ENCODE measurements around the gene PCSK7. TPM values are rescaled to one million over a fixed set of nuclear protein-coding genes. Genes with fewer than 3 reads are reported as not detected.

The PCSK7 gene
- total RNA-seq, 1 experiment from 2014 or later = 50.7 TPM

DNA sequence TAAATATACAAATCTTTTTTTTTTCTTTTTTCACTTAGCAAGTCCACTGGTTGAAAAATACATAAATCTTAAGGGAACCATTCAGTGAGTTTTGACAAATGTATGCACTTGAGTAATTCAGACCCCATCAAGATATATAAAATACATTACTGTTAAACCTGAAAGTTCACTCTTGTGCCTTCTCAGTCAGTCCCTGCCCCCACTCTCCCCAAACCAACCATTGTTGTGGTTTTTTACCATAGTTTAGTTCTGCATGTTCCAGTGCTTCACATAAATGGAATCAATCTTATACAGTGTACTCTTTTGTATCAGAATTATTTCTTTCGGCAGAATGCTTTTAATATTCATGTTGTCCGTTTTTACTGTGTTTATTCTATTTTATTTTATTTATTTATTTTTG is 26.7 kb upstream of the PCSK7 start:
- Histone ChIP-seq H3K27me3 (ENCODE audit: insufficient read depth, low read length) (no peaks in the 10 kb centered on the region), H3K23ac (ENCODE audit: insufficient read length, low read depth, low read length) (no peak overlapping the region), H3K9me3 (ENCODE audit: control insufficient read depth, low read depth, low read length) (no peaks in the 10 kb centered on the region), H3K18ac (ENCODE audit: insufficient read length, low read depth, low read length) (no peak overlapping the region), H4K20me1 (ENCODE audit: control insufficient read depth, insufficient read depth, insufficient read length) (no peaks in the 10 kb centered on the region), H3K79me2 (ENCODE audit: insufficient read depth, low read length) (no peaks in the 10 kb centered on the region), H2AFZ (ENCODE audit: low read length) (no peak overlapping the region), H3K23me2 (ENCODE audit: insufficient read length, low read depth, low read length, poor library complexity, severe bottlenecking) (no peaks in the 10 kb centered on the region), H3T11ph (ENCODE audit: low read length) (no peak overlapping the region), H3K9ac (ENCODE audit: extremely low read depth, insufficient read length, low read length) (no peak overlapping the region), H2BK5ac (ENCODE audit: insufficient read length, low read length) (no peak overlapping the region), H4K8ac (replicated peaks; ENCODE audit: insufficient read length, low read depth, low read length) (no peak overlapping the region), H3K56ac (ENCODE audit: insufficient read length, low read depth, low read length) (no peak overlapping the region), H3K79me1 (ENCODE audit: insufficient read depth, low read depth, low read length, poor library complexity, severe bottlenecking) (no peaks in the 10 kb centered on the region), H3K14ac (ENCODE audit: insufficient read depth, low read length) (no peak overlapping the region), H3K27ac (ENCODE audit: insufficient read length, low read depth, low read length) (no peak overlapping the region), H4K91ac (ENCODE audit: insufficient read length, low read depth, low read length) (no peak overlapping the region), H3K4ac (ENCODE audit: low read depth, low read length) (no peak overlapping the region), H2BK120ac (ENCODE audit: low read depth, low read length, poor library complexity, severe bottlenecking) (no peak overlapping the region), H4K5ac (ENCODE audit: insufficient read length, low read depth, low read length) (no peak overlapping the region), H2AK5ac (ENCODE audit: insufficient read length, low read length) (no peak overlapping the region), H2BK20ac (ENCODE audit: low read depth, low read length, poor library complexity, severe bottlenecking) (no peak overlapping the region), H2BK15ac (ENCODE audit: low read depth, low read length) (no peak overlapping the region), H3K4me2 (ENCODE audit: insufficient read depth, insufficient read length, low read length) (no peak overlapping the region), H3K4me1 (ENCODE audit: insufficient read depth, low read length) (no peaks in the 10 kb centered on the region), H2BK12ac (ENCODE audit: insufficient read length, low read depth, low read length) (no peak overlapping the region)
- Mint-ChIP-seq H3K36me3 (ENCODE audit: insufficient read depth in 1 of 3, low read depth in 3 of 3) (peaks cover 11 to 38% (median 32%) of the 10 kb centered on the region in 3 experiments; a peak in 6 of 7 replicates), H3K27me3 (ENCODE audit: low read depth) (no peaks in the 10 kb centered on the region), H3K27ac (no peak overlapping the region), H3K4me1 (no peaks in the 10 kb centered on the region), H3K4me3 (no peak overlapping the region), H3K9me3 (no peaks in the 10 kb centered on the region)
- no CpG with 5 or more reads among the region's 2 CpGs for WGBS (ENCODE audit: extremely low coverage, insufficient read length, low lambda C conversion rate)
- no peak for DNase-seq
- TF ChIP-seq, protein P1, sequence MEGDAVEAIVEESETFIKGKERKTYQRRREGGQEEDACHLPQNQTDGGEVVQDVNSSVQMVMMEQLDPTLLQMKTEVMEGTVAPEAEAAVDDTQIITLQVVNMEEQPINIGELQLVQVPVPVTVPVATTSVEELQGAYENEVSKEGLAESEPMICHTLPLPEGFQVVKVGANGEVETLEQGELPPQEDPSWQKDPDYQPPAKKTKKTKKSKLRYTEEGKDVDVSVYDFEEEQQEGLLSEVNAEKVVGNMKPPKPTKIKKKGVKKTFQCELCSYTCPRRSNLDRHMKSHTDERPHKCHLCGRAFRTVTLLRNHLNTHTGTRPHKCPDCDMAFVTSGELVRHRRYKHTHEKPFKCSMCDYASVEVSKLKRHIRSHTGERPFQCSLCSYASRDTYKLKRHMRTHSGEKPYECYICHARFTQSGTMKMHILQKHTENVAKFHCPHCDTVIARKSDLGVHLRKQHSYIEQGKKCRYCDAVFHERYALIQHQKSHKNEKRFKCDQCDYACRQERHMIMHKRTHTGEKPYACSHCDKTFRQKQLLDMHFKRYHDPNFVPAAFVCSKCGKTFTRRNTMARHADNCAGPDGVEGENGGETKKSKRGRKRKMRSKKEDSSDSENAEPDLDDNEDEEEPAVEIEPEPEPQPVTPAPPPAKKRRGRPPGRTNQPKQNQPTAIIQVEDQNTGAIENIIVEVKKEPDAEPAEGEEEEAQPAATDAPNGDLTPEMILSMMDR (conservative IDR thresholded peaks at IDR 0.05) = no peak
